ENCODE measurements around the gene ISG20.
"Not testable (repeated sequence)": the region's sequence is repeated elsewhere in the genome, so short reads cannot be mapped to it uniquely, and the experiment has no call there.

The ISG20 gene

DNA sequence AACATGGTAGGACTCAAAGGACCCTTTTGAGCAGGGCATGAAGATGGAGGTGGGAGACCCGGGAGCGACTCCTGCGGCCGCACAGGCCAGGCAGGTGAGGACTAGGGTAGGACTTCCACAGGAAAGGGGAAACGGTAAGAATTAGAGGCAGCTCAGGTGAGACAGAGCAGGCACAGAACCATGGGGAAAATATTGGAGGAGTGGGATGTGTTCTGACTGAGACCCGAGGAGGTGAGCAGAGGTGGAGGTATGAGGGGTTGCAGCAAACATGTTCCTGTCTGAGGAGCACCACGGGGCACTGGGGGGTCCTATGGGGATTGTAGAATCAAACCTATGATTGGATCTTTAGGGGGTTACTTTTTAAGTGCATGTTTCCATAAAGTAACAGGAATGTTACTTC lies 1.4 kb upstream of the ISG20 start:
- no peak for FAIRE-seq

DNA sequence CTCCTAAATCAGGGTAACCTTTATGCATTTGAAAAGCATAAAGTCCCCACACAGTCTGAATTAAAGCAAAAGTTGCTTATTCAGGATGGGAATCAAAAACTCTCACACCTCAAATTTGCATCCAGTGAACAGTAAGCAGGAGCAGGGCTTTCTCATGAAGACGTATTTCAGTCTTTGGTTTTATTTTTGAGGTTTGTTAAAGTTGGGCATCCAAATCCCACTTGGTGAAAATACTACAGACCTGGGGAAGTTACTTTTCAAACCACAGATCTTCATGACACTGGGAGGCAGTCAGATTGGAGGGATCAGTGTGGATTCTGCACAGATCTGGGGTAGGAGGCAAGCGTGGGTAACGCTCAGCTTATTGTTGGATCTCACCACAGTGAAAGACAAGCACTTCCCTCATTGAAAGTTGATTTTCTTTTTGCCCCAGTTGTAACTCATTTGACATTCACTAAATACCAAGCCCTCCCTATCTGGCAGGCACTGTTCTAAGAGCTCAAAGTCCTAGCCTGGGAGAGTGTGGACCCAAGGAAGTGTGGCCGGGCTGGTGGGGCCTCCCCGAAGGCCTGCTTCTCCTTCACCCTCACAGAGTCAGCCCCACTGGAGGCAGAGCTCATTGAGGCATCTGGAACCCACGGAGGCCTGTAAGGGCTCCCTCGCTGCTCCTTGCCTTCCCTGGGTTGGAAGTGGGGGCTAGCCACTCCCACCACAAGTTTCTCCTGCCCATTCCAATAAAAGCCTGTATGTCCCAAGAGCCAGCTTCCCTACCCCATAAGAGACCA lies 783 bp upstream of the ISG20 start:
- FAIRE-seq = no peak

DNA sequence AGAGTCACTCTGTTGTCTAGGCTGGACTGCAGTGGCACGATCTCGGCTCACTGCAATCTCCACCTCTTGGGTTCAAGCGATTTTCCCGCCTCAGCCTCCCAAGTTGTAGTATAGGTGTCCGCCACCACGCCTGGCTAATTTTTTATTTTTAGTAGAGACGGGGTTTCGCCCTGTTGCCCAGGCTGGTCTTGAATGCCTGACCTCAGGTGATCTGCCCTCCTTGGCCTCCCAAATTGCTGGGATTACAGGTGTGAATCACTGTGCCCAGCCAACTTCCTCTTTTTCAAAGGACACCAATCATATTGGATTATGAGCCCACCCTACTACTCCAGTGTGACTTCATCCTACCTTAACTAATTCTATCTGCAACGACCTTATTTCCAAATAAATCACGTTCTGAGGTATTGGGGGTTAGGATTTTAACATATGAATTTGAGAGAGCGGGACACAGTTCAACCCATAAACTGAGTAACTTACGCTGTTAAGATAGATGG lies 3.2 kb downstream of the ISG20 start:
- FAIRE-seq = no peak

DNA sequence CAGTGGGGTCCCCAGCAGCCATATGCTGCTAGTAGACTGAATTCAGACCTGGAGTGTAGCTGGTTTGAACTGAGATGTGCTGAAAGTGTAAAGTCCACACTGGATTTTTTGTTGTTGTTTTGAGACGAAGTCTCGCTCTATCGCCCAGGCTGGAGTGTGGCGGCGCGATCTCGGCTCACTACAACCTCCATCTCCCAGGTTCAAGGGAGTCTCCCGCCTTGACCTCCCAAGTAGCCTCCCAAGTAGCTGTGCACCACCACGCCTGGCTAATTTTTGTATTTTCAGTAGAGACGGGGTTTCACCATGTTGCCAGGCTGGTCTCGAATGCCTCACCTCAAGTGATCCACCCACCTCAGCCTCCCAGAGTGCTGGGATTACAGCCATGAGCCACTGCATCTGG lies 3.7 kb downstream of the ISG20 start:
- FAIRE-seq = not testable (repeated sequence)

DNA sequence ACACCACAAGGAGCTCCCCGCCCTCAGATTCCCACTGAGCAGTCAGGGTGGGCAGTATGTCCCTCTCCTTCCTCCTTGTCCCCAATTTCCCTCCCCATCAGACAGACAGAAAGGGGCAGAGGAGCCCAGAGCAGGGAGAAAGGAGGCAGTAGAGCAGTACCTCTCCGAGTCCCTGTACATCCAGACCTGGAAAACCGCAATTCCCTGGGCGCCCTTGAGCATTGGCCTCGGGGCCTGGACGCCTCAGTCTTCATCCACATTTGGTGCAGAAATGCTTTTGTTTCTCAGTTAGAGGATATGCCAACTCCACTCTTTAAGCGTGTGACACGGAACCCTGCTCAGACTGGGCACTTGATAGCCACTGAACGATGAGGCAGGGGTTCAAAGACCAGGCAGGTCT lies 5.9 kb downstream of the ISG20 start:
- FAIRE-seq = no peak

DNA sequence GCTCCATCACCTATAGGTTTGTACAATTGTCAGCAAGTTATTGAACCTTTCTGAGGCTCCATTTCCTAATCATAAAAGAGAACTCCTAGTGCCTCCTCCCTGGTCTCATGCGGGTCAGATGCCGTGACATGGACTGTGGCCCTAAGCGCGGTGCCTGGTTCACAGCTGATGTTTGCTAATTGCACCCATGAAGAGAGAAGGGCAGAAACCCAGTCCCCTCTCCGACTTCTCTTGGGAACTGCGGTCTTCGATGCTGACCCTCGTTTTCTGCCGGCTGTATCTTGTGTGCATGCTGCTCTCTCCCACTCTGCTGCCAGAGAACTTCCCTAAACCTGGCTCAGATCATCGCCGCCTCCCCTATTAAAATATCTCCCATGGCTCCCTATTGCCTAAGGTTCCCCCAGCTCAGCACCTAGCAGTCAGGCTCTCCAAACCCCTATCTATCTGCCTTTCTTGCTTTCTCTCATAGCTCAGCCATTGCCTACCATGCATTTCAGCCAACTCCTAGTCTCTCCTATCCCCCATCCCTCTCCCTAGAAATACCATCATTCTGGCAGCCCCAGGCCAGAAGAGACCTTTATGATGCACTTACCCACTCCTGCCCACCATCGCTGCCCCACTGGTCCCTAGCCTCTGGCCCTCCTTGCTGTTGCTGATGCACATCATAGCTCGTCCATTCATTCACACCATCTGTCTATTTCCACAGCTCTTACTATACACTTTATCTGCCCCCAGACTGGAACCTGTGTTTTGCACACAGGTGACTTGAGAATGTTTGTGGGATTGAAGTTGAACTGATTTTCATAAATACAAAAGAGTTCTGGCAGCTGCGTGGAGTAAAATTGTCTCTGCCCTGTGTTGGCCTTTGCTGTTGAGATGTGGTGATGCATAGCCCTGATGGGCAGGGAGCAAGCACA lies 6.6 kb downstream of the ISG20 start:
- no peak for FAIRE-seq

DNA sequence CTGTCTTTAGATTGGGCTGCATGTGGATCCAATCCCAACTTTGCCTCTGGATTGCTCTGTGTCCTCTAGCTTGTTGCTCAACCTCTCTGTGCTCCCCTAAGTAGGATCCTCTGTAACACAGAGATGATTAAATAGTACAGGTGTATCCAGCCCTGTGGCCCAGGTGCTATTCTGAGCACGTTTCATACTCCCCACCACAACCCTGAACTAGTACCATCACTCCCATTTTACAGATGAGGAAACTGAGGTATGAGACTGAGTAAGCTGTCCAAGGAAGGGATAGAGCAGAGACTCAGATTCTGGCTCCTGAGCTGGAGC lies 7.2 kb downstream of the ISG20 start:
- no peak for FAIRE-seq

DNA sequence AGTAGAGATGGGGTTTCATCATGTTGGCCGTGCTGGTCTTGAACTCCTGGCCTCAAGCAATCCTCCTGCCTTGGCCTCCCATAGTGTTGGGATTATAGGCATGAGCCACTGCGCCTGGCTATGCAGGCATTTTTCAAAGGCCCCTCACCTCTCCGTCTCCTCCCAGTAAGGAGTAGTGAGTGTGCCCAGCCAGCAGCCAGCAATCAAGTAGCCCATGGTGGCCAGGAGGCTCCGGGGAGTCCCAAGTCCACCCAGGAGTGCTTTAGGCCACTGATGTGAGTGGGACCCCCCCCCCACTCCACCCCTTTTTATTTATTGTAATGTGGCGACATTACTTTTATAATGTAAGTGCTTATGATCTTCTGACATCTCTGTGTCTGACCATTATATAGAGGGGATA lies 8.1 kb downstream of the ISG20 start:
- FAIRE-seq = no peak

DNA sequence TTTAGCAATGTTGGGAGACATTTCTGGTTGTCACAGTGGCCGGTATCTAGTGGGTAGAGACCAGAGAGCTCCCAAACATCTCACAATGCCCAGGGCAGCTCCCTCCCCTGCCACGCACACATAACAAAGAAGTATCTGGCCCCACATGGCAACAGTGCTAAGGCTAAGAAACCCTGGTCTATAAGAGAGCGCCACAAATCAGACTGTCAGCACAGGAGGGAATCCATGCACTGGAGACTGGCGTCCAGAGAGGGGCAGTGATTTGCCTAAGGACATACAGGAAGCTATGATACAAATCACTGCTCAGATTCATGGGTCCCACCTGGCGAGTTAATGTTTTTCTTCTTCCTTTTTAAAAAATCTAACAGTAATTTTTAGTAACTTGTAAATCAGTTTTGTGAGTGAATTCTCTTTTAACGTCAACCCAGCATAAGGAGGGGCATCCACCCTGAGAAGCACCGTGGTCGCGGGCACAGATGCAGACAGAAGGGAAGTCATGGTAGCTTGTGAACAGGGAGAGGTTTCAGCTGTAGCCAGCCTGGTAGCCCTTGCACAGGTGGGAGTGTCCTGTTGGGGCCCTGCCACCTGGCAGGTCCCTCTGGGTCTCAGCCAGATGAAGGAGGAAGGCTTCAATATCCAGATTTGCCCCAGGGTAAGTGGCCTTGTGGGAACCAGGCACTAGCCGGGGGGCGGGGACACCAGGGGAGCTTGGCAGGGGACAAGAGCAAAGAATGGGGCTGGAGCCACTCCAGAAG lies 8.7 kb downstream of the ISG20 start:
- no peak for FAIRE-seq

DNA sequence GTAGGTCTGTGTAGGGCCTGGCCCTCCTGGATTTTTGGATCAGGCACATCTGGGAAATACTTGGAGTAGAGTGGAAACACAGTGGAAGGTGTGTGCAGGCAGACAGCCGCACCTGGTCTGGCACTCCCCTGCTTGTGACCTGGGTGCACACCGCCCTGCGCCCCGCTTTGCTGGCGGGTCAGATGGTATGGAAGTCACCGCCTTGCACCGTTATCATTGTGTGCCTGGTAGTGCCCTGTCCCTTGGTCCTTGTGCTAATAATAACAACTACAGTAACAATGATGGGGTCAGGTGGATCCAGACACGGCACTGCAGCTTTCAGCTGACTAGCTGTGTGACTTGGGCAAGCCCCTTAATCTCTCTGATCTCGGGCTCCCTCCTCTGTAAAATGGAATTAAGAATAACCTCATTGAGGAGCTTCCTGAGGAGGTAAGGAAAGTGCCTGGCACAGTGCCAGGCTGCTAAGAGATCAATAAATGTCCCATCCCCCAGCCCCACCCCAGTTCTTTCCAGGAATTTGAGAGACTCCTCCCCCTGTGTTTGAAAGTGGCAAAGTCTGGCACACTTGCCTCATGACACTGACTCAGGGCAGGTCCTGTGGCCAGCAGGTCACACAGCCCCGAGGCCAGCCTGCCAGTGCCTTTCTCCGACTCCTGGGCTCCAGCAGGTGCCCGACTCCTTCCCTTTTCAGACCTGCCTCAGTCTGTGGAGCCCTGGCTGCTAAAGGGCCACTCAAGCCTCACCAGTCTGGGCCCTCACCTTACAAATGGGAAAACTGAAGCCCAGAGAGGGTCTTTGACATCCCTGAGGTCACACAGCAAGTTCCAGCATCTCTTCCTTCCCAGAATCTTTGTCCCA lies 9.8 kb downstream of the ISG20 start:
- no peak for FAIRE-seq

DNA sequence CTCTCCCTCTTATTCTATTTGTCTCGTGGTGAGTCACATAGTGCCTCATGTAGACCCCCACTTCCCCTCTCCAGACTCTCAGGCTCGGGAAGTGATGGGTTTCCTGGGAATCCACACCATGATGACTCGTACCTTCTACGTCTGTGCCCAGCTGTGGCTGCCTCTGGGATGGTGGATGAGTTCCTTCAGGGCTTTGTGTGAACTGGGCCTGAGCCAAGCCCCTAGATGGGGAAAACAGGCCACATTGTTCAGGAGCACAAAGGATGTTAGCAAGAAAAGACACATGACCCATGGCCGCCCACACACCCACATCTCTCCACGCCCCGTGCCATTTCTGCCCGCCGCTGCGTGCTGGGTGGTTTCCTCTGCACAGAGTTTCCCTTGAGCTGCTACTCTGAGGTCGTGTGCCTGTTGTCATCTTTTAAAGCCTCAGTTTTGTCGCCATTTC lies 10.5 kb downstream of the ISG20 start:
- no peak for FAIRE-seq

DNA sequence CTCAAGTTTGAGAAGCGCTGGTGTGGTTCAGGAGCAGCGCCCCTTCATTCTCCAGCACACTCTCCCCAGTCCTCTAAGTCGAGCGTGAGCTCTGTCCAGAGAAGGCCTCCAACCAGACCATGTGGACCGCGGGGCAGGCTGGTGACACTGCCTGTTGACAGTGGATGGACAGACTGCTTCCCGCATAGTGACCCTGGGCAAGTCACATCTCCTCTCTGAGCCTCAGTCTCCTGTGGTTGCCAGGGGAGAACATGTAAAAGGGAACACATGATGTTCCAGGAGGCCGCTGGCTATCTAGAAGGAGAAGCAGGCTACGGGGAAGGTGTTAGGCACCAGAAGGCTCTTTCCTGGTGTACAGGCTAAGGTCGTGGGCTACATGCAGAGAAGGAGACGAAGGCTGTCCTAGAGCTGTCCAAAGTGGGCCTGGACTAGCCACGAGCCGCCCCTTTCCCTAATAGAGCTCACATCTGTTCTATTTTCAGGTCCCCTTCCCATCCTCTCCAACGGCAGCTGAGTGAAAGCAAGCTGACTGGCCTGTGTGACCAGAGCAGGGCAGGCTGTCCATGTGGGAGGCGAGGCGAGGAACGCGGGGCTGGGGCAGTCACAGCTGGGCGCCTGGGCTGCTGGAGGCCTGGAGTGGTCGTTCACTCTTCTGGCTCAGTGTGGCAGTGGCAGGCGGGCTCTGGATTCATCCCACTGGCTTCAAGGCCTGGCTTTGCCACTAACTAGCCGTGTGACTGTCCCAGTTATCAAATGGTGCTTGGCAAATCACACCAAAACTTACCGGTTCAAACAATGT lies 11.1 kb downstream of the ISG20 start:
- no peak for FAIRE-seq

DNA sequence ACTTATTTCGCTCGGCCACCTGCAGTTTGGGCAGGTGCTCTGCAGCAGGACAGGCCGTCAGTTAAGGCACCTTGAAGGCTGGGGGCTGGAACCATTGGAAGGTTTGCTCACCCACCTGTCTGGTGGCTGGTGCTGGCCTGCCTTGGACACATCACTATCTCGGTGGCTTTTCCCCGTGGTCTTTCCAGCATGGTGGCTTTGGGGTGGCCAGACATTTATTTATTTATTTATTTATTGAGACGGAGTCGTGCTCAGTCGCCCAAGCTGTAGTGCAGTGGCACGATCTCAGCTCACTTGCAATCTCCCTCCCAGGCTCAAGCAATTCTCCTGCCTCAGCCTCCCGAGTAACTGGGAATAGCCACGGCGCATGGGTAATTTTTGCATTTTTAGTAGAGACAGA lies 11.7 kb downstream of the ISG20 start:
- FAIRE-seq = no peak

DNA sequence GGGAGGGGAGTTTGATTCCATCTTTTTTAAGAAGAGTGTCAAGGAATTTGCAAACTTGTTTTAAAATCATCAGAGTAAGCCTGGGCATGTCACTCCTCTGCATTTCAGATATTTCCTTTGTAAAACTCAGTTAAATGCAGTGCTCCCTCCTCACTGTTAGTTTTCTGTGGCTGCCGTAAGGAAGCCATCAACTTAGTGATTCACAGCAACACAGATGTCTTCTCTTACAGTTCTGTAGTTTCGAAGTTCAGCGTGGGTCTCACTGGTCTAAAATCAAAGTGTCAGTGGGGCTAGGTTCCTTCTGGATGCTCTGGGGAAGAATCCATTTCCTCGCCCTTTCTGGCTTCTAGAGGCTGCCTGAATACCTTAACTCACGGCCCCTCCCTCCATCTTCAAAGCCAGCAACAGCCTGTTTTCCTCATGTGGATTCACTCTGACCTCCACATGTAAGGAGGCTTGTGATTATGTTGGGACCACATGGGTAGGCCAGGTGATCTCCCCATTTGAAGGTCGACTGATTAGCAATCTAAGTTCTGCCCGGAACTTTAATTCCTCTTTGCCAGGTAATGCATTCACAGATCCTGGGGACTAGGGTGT lies 12.4 kb downstream of the ISG20 start:
- FAIRE-seq = no peak

DNA sequence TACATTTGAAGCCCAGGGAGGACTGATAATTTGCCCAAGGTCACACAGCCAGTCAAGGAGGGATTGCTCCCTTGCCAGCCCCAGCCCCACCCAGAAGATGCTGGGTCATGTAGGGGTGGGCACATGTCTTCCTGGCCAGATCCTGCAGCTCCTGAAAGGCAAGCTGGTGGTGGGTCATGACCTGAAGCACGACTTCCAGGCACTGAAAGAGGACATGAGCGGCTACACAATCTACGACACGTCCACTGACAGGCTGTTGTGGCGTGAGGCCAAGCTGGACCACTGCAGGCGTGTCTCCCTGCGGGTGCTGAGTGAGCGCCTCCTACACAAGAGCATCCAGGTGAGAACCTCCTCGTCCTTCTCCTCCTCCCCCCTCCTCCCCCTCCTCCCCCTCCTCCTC lies 13.2 kb downstream of the ISG20 start:
- FAIRE-seq = no peak

DNA sequence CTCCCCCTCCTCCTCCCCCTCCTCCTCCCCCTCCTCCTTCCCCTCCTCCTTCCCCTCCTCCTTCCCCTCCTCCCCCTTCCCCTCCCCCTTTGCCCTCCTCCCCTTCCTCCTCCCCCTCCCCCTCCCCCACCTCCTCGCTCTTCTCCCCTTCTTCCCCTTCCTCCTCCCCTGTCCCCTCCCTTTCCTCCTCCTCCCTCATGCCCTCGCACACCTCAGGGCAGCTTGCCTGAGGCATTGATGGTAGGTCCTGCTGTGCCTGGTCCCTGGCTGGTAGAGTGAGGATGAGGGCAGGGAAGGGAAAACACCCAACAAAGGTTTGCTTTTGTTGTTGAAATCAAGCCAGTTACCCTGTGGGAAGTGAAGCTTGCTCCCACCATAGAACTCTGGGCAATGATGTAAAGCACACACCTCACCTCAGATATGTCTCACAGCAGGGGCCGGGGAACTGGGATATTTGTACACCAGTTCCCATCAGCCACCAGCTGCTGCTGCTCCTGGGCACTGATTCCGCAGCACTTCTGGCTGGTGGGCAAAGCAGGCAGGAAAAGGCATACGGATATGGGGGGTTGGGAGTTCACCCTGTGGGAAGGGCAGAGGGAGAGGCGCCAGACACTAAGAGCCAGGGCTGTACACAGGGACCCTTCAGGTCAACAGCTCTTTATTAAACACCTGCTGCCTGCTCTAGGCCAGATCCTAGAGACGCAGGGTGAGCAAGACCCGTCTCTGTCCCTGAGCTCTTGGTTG lies 13.8 kb downstream of the ISG20 start:
- no peak for FAIRE-seq

DNA sequence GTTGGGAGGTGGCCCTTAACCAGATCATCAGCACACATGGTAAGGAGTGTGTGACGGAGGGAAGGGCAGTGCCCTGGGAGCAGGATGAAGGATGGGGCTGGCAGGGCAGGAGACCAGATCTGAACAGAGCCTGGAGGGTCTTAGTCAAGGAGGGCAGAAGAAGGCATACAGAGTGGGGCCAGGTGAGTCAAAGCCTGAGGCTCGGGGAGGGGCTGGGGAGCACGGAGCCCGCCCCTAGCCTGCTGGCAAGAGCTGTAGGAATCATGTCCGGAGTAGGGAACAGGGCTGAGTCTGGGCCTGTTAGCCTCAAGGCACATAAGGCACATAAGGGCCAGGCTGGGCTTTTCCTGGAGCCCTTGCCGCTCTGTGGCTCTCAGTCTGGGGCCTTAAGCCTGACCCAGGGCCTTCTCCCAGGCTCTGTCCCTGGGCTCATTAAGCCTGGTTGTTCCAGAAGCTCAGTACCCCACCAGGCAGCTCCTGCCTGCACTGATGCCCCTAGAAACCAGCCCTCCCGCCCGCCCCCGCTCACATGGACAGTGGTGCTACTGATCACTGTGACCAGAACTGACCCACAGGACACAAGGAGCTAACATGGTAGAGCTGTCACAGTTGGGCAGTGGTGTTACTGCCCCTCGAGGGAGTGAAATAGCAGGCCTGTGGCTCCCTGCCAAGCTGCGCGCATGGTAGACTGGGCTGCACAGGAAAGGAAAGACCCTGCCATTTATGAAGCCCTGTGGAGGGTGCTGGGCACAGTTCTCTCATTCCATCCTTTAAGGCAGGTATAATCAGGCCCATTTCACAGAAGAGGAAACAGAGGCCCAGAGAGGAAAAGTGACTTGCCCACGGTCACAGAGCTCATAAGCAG lies 14.6 kb downstream of the ISG20 start:
- FAIRE-seq = no peak

DNA sequence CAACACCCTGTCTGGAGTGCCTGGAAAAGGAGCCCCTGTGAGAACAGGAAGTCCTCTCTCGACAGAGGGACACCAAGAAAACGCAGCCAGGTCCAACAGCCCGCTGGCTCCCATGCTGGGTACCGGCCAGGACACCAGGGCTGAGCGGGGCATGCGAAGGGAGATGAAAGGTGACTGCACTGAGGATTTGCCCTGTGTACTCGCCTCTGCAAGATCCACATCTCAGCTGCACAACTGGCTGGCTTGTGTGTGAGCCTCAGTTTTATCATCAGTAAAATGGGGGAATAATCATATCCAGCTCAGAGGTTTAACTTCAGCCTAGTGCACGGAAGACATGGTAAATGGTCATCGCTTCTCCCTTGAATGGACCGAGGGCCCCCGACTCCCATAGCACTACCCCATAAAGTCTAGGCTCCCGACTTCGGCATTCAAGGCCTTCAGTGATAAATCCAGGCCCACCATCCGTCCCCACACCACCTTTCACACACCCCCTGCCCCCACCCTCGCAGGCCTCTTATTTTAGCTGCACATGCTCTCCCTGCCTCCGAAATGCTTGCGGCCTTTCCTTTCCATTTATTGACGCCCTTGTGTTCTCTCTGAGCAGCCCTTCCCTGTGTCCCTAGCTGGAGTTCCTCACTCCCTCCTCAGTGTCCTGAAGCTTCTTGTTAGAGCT lies 15.8 kb downstream of the ISG20 start:
- FAIRE-seq = no peak

Data from colon (tissue), 2 donors.